ENCODE measurements around the gene KIRREL3.

Gene KIRREL3

DNA sequence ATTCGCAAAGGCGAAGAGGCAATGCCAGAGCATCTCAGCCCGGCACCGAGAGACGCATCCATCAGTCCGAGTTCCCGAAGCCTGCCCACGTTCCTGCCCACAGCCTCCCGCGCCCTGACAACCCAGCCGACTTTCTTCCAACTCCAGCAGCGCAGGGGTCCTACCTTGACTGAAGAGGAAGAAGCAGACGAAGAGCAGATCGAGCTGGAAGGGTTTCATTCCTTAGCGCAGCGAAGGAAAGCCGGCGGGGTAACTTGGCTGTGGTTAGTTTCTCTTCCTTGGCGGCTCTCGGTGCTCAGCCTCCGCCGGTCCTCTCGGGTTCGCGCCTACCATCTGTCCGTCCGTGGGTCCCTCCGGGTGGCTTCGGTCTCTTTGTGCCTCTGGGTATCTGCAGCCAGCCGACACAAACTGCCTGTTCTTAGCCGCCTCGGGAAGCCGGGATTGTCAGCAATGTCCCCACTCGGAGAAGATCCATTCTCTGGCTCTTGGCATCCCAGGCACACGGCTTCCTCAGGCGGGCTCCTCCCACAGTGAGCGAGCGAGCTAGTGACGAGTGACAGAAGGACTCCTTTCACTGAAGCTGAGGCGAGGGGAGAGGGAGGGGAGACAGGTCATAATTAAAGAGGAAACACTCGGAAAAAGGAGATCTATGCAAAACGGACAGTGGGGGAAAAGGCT, at the start of gene KIRREL3:
KIRREL3 (minus strand) TSS at position 480 of the 678 bp plus-strand sequence.
- no peak for DNase-seq

DNA sequence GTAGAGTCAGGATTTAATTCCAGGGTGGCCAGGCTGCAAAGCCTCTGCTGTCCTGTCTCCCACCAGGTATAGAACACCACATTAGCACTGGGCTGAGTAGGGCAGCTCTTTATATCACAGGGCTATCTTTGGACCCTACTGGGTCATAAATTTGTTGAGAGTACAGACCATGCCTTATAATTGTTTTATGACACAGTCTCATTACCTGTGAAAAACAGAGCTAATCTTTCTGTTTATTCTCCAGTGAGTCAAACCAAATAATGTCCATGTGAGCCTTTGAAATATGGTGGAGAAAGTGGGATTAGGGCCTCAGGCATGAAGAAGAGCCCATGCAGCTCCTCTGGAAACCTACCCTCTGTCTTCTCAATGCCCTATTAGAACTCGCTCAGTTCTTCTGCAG, 49.6 kb upstream of the KIRREL3 start:
- no peak for DNase-seq

DNA sequence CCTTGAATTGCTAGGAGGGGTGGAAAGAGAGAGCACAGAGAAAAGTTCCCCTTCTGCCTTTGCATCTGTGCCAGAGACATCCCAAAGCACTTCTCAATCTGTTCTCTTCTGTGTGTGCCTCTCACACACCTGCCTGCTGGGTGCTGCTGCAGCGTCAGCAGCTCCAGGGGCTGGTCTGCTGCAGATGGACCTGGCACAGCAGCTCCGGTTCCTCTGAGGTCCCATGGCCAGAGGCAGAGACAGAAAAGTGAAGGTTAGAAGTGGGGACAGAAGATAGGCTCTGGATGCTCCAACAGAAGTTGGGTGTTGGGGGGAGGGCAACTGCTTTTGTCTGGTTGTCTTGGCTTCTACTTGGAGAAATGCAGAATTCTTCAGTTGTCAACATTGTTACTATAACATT, 48.9 kb upstream of the KIRREL3 start:
- DNase-seq, result no peak

DNA sequence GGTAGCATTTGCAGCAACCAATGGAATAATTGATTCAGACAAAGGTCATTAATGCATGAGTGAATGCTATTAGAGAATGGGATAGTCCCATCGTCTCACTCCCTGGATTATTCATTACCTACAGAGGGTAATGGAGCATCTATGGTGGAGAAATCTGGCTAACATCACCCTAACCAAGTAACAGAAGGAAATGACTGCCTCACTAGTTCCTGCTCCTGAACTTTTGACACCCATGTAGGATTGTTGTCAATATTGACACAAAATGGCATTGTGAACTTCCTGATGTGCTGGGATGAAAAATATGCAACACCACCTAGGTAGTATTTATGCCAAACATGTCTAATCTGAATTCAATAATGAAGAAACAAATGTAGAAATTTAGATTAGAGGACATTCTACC, 44.0 kb upstream of the KIRREL3 start:
- no peak for DNase-seq

DNA sequence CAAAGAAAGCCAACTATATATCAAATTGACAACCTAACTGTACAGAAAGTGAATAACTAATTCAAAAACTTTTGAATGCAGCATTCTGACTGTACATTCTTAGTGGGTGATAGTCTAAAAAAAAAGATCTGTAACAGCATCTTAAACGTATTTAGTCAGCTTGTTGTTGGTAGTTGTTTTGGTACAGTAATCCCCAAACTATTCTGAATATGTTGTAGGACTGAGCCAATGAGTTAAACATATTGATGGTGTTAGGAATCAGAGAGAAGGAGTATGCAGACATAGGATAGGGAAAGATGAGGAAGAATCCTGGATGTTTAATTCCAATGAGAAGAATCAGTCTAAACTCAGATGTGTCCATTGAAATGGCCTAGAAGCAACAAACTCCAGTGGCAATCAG, 41.9 kb upstream of the KIRREL3 start:
- no peak for DNase-seq

DNA sequence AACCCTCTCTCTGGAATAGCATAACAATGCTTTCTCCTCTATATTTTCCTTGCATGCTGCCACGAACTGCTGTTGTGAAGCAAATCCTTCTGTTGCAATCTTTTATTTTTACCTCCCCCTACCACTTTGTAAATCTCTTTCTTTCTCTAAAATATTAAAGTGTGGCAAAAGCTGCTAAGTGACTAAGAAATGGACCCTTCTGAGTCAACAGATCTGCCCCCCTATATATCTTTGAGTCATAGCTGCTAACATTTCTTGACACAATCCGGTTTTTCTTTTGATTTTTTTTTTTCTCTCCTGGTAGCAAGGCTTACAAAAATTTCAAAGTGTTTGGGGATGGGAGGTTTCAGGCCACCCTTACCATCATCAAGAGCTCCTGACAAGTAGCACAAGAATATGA, 39.0 kb upstream of the KIRREL3 start:
- DNase-seq, result no peak

DNA sequence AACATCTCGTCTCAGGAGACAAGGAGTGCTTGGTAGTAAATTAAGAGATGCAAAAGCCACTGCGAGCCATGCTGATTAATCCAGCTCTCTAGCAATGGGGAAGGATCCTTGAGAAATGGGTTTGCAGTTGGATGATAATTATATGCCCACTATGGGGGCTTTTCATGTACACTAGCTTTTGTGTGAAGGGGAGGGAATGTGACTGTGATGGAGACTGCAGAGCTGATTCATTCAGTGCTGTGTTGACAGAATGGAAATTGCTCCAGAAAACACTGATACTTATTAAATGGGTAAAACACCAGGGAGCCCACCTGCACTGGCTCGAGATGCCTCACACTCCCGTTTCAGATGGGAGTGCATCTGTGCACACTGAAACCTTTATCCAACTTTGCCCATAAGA, 37.0 kb upstream of the KIRREL3 start:
- DNase-seq, result no peak

DNA sequence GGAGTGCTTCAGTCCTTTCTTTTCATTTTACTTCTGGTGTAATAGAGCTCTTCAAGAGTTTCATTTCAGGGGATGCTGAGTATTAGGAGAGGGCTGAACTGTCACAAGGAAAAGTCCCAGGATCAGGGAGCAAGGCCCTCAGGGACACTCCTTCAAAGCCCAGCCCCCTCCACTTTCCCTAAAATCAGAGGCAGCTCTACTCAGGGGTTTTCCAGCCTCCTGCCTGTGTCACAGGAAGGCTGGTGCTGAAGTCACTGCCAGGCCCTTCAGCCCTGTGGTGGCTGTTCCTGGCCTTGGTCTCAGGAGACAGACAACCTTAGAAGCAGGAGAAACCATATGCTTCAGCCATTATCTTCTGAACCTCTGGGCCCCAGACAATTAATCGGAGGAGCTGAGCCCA, 36.4 kb upstream of the KIRREL3 start:
- no peak for DNase-seq

DNA sequence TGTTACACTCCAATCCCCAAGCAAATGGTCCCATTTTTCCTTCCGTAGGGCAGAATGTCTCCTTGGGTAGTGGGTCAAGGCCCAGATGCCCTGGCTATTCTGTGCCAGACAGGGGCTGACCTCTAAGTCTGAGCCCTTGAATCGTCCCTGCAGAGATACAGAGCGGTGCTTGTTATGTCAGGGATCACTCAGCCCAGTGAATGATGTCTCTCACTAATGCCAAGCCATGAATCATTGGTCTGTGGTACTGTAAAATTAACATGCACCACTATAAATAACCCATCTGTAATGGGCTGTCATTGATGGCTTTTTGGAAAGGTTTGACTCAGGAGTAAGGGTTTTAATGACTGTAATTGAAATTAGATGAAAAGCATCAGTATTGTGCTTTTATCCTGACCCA, 35.3 kb upstream of the KIRREL3 start:
- DNase-seq, result no peak

DNA sequence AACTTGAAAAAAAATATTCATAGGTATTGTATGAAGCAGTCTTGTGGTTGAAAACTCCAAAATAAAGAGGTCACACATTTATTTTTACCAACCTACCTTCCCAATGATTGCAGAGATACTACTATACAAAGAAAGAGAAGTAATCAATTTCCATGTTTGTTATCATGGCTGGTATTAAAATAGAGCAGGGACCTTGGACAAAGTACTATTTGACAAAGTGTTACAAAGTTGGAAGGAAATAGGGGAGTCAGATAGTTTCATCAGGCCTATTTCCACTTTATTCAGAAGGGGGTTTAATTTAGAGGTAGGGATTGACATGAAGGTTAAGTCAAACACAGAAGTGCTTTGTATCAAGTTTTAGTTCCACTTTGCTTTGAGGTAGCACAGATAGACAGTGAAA, 34.4 kb upstream of the KIRREL3 start:
- no peak for DNase-seq

DNA sequence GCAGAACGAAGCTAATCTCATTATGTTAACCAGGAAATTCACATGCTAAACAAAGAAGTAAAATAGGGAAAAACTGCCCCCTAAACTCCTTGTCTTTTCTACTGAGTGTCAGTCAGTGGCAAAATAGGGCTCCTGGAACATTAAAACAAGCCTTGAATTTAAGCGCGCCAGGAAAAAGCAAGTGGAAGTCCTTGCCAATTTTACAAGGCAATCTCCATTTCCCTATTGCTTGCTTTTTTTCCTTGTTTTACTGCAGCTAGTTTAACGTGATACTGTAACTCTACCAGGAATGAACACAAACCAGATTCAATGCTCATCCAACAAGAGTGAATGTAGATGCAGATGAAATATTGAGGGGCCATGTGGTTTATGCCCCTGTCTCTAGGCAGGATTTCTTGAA, 28.1 kb upstream of the KIRREL3 start:
- no peak for DNase-seq

DNA sequence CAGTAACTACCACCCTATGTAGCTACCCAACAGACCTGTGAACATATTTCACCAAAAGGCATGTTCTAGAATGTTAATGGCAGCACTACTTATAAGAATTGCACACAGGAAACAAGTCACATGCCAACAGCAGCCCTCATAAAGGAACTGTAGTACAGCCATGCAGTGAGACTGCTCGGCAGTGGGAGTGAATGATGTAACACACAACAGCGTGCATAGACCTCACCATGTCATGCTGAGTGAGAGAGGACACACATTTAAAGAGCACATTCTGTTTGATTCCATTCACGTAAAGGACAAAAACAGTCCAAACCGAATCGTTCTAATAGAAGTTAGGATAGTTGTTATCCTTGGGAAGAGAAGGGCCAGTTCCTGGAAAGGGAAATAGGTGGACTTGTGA, 27.2 kb upstream of the KIRREL3 start:
- no peak for DNase-seq

DNA sequence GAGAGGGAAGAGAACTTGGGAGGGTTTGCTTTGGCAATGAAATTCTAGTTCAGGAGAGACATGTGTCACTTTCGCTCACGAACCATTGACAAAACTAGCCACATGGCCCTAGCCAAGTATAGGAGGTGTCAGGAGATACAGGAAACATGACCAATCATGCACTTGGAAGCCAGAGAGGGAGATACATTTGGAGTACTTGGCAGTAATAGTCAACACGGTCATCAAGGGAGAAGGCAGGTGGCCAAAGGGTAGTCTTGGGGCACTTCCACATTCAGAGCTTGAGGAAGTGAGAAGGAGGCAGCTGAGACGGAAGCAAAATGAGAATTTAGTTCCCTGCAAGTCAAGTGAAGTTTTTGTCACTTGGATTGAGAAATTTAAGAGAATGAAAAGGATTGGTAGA, 26.4 kb upstream of the KIRREL3 start:
- no peak for DNase-seq

DNA sequence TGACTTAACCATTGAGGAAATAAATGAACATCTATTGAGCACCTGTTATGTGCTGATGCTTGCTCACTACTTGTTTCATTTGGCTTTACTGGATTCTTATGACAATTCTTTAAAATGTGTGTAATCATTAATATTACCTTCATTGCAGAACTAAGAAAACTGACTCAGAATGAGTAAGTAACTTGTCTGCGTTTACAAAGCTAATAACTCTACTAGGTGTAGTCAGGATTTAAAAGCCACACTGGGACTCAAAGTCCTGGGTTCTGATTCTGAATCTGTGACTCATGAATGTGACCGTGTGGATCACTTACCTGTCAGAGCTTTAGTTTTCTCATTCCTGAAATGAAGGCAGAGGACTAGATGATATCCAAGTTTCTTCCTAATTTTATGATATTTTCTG, 23.4 kb upstream of the KIRREL3 start:
- DNase-seq, result no peak

DNA sequence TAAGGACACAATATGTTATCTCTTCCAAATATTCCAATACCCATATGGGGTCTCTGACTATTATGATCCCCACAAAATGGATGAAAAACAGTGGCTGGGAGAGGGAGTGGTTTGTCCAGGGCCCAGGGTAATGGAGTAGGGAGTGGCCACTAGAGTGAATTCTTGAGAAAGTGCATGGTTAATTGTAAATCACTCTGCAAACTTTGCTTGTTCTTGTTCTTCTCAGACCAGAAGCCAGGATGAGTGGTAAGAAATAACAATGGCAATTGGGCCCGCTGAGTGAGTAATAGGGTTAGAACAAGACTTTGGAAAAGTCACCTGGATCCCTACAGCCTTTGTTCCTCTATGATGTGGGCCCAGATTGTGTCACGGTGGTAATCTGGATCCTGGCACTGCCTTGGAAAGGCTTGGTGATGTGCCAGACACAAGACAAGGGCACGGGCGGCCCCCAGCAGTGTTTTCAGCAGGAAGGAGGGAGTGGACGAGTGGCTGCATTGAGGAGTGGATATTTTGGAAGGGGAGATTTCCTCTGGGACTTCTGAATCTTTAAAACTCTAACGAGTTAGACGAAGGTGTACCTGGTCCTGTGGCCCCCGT, 18.2 kb upstream of the KIRREL3 start:
- no peak for DNase-seq

DNA sequence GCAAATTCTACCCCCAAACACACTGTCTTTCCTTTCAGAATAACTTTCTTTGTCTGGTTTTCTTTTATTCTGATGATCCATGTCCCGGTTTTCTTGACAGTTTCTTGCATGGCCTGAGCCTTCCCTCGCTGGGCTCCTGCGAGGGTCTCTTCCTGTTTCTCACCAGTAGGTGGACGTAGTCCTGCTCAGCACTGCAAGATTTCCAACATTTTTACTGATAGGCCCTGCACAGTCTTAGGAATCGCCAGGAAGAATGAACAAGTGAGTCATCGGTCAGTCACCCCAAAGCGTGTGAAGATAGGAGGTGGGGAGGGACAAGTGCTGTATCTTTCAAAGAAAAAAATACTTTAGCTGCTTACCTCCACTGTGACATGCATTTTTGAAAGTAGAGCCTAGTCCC, 16.9 kb upstream of the KIRREL3 start:
- DNase-seq, result no peak

DNA sequence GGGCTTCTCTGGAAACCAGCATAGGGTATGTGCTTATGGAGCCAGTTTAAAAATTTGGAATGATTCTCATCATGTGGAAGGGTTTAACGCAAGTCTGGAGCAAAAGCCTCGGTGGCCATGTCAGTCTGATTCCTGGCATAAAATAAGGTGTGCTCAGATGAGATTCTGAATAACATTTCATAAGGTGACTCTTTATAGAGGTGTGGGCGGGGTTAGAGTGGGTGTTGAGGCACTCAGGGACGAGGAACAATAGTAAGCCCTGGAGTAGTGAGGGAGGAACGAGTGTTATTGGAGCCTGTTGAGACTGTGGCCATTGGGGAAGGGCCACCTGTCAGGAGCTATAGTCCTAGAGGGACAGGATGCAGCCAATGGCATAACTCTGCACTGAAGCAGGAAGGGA, 13.0 kb upstream of the KIRREL3 start:
- no peak for DNase-seq

DNA sequence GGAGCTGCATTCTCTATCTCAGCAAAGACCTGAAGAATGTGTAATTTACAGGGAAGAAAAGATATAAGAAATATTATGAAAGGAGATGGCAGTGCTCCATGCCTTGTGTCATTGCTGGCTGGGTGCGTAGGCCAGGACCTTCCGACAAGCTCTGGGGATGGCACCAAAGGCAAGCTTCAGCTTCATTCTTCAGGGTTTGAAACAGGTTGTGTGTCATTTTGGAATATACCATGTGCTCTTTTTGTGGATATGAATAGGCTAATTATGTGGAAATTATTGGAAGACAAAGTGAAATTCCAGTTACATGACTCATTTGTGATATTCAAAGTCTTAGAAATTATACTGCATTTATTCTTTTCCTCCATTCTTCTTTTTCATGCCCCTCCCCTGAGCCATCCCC, 5.7 kb upstream of the KIRREL3 start:
- DNase-seq, result no peak

DNA sequence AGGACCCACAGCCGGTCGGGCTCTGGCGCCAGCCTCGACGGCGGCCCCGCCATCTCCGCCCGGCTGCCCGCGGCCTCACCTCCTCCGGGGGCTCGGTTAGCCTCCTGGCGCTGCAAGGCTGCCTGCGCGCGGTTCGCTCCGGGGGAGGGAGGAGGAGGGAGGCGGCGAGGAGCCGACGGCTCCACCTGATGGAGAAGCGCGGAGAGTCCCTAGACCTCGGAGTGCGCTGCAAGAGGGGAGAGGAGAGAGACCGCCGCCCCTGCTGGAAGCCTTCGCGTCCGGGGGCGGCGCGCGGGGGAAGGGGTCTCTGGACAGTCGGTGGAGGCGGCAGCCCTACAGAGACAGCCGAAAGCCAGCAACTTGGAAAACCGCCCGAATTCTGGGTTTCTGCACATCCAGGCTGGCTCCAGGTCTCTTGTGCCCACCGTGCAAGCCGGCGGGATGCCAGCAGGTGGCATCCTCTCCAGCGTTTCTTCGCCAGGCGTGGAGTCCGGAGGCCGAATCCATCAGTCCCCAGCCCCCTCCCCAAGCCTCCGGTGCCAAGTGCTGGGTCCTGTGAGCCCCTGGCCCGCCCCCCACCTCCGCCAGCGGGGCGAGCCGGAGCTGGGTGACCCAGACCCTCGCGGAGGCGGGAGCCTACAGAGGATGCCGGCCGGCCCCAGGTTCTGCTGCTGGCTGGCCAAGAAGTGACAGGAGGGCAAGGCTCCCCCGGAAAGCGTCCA, 2.9 kb upstream of the KIRREL3 start:
- DNase-seq, result no peak

DNA sequence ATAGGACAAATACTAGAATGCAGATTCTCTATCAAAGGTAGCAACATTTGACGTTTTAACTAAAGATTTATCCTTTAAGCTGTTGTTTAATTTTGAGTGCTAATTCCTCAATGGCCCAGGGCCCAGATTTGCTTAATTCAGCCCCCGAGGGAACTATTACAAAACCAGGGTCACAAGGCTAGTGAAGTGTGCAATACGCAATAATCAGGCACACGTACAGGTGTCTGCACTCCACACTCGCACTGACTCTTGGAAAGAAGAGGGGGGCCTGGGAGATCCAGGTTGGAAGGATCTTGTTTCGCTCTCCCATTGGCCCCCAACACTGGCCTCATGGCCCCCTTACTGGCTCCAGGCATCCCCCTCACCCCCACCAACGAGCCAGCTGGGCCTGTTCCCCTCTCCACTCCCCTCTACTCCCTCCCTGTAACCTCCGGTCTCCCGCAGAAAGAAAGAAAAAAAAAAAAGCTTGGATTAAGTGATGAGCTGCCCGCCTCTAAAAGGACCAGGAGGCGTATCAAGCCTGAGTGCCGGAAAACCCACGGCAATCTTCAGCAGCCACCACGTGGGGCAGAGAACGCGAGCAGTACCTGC, 2.2 kb upstream of the KIRREL3 start:
- DNase-seq, result no peak

DNA sequence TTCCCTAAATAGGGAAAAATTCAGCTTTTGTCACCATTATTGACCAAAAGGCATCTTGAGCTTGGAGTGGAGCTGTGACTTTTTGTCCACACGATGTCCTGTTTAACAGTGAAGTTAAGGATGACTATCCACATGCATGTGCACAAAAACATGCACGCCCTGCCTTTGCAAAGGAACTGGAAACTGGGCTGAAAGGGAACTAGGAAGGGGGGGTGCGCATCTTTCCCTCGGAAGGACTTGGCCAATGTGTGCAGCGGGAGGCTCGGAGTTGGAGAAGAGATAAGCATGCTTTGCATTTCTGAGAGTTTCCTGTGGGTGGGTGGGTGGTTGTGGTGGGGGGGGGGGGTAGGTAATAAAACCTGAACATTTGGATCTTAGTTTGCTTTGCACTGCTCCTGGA, 411 bp upstream of the KIRREL3 start:
- no peak for DNase-seq

DNA sequence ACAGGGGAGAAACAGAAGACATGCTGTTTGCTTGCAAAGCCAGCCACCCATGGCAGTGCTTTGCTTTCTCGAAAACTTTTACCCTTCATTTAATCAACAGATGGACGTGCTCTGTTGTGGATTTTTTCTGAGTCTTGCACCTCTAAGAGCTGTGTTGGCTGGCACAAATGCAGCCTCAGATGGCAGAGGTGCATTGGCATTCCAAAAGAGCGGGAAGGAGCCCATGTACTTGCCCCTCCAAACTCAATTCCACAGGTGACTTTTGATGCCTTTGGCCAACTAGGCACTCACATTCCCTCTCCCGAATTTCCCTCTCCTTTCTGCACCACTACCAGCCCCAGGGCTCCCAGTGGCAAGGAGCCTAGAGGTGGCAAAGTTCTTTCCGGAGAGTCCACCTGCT, 1.2 kb downstream of the KIRREL3 start:
- DNase-seq, result no peak

DNA sequence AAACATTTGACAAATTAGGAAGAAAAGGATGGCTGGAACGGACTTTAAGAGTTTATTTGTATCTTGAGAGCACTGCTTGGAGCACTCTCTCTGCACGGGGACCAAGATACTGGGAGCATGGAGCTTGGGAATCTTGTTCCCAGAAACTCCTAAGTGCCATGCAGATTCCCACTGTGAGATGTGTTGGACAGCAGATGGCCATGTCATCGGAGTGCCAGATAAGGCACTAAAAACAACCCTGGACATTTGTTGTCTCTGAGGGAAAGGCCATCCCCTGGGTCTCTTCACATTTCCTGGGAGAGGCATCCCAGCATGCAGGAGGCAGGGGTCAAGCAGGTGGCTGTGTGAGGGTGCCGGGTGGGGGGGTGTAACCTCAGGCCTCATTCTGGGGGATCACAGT, 2.9 kb downstream of the KIRREL3 start:
- no peak for DNase-seq

DNA sequence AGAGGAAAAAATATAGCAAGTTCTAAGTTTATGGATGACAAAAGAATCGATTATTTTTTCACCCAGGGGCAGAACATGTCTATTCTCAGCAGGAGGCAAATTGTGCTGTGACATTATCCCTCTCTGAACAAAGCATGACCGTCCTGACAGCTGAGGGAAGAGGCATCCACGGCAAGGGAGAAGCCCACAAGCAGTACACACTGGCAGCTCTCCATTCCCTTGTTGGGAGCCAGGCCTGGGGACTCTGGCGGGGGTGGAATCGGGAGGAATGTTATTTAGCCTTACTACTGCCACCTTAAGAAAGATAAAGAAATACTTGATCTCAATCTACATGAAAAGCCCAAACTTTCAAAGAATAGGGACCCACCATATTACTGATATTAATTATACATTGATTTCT, 3.4 kb downstream of the KIRREL3 start:
- no peak for DNase-seq
